ENCODE data around the gene TMEM236.
"Not testable (repeated sequence)": the region's sequence is repeated elsewhere in the genome, so short reads cannot be mapped to it uniquely, and the experiment has no call there.

TMEM236 gene, protein sequence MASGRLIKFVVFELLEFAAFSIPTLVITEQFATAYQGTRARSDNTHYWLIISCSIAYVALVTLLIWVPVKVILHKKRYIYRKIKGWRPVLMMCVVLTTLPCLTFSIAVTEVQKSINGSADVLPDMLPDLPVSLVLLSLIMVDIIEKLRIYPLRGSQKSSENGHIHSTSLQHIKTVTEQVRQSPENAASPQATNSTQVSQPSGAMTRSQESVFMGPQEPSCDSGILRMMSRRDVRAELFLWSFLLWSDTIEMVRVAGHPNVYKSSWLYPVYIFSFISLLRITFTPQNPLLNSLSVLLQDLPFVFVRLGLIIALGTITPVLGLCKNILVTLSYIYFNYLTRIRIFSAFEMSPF

DNA sequence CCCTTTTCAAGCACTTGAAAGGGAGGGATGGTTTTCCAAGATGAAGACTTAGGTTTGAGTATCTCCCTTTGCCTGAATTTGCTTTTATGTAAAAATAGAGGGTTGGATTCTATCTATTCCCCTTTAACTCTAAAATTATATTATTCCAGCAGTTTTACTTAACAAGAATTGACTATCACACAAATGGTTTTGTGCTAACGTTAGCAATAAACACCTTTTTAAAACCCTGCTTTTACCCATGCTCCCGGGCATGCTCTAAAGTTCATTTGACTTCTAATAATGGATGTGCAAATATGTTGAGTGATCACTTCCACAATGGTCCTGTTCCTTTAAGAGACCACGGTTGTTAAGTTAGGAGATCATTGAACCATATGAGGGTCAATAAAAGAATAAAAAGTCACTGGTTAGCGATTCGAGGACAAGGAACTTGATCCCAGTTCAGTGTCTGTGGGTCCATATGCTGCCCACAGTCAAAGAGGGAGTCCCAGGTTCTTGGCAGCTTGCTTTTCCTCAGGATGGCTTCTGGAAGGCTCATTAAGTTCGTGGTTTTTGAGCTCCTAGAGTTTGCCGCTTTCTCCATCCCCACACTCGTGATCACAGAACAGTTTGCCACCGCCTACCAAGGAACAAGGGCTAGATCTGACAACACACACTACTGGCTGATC lies at the start of gene TMEM236:
Gene TMEM236 (plus strand): TSS at position 421 of the 665 bp plus-strand sequence. CDS start 95 bp downstream, at position 516.
- DNase-seq, result no peak

DNA sequence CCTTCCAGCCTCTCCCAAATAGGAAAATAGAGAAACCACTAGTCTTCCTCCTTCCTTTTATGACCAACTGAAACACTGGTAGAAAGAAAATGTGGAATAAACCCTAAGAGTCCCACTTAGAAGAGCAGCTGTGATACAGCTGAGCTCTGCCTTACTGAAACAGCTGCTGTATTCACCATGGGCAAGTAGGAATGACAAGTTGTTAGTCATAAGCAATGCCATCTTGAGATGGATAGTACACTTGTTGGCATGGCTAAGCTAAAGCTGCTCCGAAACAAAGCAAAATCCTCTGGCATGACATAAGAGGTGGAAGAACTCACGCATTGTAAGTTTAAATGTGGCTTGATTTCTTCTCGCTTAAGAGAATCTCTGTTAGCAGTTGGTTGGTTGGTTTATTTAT lies 48.3 kb upstream of the TMEM236 start:
- DNase-seq, result no peak

DNA sequence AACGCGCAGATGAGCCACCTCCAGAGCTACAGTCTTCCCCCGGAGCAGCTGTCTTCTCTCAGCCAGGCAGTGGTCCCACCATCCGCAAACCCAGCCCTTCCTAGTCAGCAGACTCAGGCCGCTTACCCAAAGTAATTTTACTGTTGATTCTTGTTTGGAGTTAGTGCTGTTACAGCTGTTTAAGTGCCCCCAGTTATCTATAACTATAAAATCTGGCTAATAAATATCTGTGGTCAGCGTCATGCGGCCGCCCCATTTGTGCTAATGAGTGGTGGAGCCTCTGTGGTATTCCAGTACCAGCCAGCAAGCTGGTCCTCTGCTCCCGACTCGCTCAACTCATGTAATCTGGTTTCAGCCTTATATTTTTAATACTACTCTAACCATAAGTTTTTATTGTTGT lies 43.2 kb upstream of the TMEM236 start:
- no peak for DNase-seq

DNA sequence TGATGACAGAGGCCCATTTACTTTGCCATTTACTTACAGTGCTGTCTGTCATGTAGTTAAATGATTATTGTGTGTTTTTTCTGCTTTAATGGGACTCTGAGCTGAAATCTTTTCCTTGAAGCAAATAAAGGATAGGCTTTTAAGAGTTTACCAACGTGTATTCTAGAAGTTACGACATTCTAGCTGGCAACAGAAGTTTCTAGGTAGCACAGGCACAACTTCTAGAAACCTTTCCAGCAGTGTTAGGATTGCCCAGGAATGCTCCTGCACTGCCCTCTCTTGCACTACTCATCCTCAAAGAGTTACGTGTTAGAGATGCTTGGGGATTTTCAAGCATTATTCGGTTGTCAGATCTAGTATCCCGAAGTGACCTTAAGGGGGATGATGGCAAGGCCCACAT lies 42.5 kb upstream of the TMEM236 start:
- no peak for DNase-seq

DNA sequence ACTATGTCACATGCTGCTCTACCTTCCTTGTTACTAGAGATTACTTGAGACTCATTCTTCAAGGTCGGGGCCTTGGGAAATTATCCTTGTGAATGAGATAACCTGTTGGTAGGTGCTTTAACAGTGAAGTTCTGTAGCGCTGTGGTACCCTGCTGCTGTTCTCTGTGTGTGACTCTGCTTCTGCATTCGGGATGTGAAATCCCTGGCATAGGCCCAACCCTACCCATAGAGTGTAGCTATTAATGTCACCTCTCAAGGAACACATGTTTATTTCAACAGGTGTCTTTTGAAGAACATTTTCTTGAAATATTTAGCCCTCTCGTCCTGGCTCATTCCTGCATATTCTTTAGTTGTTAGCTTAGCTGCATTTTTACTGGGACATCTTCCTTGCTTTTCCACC lies 41.8 kb upstream of the TMEM236 start:
- DNase-seq, result no peak

DNA sequence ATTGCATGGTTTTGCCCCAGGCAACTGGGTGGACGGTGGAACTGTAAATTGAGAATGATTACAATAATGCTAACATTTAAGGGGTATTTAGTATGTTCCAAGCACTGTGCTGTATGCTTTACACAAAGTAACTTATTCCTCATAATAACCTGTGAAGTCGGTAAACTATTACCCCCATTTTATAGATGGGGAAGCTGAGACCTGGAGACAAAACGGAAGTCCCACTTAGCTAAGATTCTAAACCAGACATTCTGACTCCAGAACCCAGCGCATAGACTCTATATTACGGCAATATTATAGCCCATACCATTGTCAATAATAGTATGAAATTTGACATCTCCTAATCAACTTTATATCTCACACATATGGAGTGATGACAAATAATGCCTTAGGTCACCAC lies 39.9 kb upstream of the TMEM236 start:
- no peak for DNase-seq

DNA sequence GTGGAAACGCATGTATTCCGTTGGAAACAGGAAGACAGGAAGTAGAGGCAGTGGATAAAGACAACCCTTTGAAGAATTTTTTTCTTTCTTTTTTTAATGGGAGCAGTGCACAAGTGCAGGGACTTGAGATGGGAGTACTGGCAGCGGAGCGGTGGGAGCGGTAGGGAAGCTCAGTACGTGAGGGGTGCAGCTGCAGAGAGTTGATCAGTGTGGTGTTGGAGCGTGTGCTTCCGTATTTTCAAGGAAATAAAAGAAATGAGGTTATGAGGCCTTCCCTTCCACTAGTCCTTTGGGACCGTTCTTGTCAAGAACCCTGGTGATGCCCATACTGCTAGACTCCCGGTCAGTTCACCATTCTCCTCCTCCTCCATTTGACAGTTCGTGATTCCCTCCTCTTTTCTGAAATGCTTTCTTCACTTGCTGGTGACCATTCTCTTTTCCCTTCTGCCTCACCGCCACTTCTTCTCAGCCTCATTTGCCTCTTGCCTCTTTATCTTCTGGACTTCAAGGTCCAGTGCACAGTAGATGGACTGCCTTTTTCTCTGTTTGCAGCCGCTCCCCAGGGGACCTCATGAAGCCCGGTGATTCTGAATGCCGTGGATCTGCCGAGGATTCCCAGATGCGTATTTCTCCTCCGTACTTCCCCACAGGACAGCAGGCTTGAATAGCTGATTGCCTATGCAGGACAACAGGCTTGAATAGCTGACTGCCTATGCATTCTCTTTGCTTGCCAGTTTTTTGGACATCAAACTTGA lies 39.1 kb upstream of the TMEM236 start:
- no peak for DNase-seq

DNA sequence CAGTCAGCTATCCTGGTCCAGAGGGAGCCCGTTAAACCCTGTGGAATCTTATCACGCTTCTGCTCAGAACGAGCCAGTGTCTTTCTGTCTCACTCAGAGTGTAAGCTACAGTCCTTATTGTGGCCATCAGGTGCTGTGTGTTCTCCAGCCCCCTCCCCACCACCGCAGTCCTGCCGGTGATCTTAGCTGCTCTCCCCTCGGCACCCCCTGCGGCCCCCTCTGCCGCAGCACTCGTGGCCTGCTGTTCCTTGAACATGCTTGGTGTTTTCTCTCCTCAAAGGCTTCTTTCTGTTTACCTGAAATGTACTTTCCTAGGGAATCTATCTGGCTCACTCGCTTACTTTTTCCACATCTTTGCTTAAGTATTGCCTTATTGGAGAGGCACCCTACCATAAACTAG lies 38.2 kb upstream of the TMEM236 start:
- DNase-seq, result no peak

DNA sequence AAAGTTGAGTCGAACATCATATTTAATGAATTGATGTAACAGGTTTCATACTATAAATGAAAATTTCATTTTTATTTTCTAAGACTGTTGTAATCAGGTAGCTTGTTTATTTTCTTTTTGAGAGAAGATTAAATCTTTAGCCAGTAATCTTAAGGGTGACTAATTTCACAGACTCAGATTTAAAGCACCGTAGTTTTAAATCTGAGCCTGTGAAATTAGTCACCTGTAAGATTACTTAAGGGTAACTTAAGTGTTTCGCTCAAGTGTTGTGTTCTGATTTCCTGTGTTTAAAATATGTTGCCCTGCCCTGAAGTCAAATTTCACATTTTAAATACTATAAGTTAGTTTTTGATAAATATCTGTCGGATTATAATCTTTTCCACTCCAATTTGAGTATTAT lies 35.8 kb upstream of the TMEM236 start:
- DNase-seq, result no peak

DNA sequence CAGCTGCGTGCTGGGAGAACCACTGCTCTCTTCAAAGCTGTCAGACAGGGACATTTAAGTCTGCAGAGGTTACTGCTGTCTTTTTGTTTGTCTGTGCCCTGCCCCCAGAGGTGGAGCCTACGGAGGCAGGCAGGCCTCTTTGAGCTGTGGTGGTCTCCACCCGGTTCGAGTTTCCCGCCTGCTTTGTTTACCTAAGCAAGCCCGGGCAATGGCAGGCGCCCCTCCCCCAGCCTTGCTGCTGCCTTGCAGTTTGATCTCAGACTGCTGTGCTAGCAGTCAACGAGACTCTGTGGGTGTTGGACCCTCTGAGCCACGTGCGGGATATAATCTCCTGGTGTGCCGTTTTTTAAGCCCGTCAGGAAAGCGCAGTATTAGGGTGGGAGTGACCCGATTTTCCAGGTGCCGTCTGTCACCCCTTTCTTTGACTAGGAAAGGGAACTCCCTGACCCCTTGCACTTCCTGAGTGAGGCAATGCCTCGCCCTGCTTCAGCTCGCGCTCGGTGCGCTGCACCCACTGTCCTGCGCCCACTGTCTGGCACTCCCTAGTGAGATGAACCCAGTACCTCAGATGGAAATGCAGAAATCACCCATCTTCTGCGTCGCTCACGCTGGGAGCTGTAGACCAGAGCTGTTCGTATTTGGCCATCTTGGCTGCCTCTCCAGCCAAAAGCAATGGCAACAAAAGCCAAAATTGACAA lies 29.5 kb upstream of the TMEM236 start:
- DNase-seq, result not testable (repeated sequence)

DNA sequence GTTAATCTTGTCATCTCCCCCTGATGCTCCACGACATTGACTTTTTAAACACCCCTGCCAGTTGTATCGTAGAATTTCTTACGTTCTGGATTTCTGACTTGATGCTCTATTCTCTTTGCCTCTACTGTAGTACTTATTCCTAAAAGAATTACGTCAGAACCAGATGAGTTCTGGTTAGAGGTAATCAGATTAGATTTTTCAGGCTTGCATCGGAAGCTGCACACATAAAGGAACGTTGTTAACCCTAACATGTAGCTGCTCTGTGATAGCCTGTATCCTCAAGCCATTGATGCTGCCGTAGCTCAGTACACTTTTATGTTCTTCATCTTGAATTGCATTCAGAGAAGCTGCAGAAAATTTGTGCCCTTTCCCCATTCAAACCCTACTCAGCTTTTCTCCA lies 26.3 kb upstream of the TMEM236 start:
- DNase-seq, result no peak

DNA sequence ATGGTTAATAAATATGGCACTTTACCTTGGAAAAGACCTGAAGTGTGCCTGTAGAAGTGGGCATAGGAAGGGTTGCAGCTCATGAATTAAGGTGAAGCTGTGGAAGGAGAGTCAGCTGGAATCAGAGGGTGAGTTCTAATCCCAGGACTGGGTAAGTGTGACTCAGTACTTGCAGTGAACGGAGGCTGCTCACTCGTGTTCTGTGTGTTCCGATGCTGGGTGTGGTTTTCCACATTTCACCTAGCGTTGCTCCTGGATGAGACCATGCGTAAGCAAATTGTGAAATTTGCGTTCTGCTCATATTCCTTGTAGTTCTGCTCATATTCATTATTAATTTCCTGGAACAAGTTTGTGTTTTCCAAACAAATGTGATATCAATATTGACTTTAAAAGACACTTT lies 22.4 kb upstream of the TMEM236 start:
- DNase-seq, result no peak

DNA sequence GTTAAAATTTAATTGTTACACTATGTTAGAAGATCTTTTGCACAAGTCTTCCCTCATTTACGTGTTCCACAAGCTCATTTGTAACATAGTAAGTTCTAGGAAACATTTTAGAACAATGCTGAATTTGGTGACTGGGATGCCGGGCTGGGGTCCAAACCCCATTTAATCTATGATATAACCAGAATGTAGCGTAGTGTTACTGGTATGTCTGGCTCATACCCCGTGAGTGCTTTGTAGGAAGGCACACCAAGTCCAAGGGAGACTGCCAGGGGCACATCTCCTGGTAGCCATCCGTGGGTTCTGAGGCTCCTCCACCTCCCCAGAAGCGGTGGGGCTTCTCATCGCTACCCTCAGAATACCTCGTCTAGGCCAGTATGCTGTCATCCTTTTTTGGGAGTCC lies 21.3 kb upstream of the TMEM236 start:
- DNase-seq, result no peak

DNA sequence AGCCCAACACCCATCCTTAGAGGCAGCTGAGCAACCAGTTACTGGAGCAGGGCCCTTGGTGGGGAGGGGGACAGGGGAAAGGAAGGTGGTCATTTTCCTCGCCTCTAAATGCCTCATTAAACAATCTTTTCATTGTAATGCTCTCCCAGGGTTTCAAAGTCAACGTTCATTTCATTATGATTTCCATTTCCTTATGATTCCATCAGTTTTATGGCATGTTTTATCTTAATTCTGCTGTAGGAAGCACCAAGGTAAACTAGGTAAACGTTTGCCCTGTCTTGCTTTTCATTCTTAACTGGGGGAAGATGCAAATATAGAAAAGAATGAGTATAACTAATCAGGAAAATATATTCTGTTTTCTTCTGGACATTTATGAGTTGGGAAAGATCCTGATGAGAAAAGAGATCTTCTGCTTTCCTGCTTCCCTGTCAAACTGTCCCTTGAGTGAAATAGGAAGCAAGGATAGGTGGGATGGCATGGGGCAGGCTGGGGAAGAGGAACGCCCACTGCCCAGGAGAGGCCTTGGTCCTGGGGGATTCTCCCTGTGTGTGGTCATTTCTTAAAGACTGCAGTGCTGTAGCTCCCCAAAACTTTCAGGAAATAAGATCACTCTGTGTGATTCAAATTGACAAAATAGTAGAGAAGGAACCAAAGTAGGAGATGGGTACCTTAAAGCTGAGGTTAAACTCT lies 20.5 kb upstream of the TMEM236 start:
- no peak for DNase-seq

DNA sequence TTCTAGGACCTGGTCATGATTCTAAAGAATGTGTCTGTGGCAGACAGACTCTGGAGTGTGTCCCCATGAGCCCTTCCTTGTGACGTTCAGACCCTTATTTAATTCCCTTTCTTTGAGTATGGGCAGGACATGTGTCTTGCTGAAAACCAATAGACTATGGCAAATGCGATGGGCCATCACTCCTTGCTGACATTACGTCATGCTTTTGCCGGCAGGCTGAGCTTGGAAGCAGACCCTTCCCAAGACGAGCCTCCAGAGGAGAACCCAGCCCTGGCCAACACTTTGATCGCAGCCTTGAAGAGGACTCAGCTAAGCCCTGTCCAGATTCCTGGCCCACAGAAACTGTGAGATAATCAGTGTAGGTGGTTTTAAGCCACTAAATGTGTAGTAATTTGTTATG lies 18.4 kb upstream of the TMEM236 start:
- DNase-seq, result no peak

DNA sequence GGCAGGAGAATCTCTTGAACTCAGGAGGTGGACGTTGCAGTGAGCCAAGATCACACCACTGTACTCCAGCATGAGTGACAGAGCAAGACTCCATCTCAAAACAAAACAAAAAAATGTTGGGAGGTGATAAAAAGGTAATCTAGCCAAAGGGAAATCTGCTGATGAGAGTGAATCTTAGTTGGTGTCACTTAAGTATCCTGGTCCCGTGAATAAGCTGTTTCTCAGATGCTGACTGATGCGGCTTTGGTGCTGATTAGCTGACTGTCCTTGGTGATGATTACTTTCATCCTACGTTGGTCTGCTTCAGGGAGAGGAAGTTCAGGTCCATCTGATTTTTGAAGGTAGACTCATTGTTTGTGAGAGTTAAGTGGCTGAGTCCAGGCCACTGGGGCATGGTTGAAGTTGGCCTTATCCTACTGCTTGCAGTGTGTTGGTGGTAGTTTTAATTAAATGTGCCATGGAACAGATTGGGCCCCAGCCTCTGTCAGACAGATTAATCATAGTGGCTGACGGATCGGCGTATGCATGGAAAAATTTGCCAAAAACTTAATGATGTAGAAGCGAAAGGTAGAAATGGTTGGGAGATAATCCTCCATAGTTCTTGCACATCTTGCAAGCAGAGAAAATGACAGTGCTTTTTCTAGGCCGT lies 17.4 kb upstream of the TMEM236 start:
- no peak for DNase-seq

DNA sequence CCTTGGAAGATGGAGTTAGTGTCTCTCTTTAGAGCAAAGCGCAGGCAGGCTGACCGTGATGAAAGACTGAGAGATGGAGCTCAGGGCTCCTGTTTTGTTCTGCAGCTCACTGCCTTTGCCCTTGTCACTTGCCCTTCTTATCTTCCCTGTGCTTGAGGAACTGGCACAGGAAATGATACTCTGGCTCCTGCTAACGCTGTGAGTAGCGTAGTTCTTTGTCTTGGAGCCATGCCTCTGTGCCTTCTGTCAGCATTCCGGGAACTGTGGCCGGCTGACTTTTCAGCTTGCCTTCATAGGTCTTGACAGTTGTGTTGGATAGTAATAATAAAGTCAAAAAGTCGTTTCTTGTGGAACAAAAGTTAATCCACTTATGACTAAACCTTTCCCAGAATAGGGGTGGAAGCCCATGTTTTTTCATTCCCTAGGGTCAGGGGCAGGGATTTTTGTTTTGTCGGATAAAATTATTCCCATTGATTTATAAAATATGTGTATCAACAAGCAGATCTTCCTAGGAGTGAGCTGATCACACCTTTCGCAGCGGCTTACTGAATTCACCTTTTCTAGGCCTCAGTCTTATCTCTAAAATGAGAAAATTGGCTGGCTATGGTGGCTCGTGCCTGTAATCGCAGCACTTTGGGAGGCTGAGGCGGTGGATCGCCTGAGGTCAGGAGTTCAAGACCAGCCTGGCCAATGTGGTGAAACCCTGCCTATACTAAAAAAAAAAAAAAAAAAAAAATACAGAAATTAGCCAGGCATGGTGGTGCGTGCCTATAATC lies 16.6 kb upstream of the TMEM236 start:
- no peak for DNase-seq

DNA sequence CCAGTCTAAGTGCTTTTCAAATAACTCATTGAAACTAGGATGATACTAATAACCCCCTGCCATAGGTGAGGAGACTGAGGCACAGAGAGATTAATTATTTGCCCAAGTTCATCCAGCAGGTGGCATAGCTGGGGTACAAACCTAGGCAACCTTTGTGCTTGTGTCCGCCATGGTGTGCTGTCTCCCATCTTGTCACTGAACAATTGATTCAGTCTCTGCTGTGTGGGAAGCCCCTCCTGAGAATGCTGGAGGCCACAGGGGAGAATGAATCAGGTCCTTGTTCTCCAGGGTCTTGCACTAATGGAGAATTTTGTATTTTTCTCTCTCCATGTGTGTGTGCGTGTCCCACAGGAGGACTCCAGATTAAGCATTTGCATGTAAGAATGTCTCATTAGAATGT lies 15.8 kb upstream of the TMEM236 start:
- no peak for DNase-seq

DNA sequence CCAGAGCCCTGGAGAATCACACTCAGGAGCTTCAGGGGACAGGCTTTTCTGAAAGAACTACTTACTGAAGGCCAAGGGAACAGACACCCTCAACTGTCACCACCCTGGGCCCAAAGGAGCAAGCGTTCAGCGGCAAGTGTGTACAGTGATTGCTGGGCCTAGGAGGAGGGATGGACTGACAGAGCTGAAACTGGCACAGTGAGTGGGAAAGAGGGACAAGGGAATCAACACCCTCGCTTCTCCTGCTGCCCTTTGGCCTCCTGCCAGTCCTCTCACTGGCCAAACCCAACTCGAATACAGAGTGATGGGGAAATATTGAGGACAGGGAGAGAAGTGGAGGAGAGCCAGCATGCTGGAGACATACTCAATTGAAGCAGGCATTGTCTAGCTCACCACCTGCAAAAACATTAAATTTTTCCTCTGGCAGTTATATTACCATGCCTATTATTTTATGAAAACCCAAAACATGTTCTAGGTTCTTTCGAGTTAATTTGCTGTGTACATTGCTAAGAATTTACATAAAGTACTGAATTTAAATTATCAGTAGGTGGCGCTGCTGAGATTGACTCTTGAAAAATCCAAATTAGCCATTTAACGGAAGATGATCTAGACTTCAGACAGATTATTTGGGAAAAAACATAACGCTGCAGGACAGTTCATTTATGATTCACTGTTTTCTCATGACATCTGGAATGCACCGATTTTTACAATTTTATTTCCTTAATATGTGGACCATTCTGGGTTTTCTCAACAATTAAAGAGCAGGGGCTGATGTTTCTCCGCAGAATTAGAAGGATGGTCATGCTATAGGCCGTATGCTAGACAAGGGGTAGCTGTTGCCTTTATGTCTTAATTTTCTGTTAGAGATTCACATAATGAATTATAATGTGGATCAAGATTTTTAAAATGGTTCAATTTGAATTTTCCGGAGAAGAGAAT lies 14.7 kb upstream of the TMEM236 start:
- no peak for DNase-seq

DNA sequence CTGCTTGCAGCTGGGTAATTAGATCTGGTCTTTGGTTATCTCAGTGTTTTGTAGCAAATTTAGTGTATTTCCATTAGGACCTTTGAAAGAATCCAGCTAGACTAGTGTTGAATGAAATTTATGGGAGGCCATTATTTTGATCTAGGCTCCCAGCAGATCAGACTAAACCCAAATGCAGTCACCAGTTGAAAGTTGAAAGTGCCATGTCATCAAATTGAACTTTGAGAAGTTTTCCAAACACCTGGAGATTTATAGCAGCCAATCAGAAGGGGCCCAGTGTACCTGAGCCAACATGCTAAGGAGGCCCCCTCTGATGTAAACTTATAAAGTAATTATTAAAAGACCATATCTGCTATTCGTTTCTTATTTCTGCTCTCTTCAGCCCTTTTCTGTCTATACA lies 11.3 kb upstream of the TMEM236 start:
- no peak for DNase-seq
